HEK293 (cell line): ENCODE measurements around the gene CCNY.

Experiments
- ZBTB1 ChIP-seq: fragments of 450-650 bp; formaldehyde crosslinking; IDR thresholded peaks from 2 replicates; pipeline ENCODE4 v1.5.1; 2016; ENCODE audit warnings: missing biosample characterization, missing genetic modification characterization
- ZEB2 ChIP-seq: fragments of 450-650 bp; formaldehyde crosslinking; IDR thresholded peaks from 2 replicates; pipeline ENCODE4 v1.5.1; 2016; ENCODE audit warnings: missing biosample characterization, missing genetic modification characterization
- ZNF133 ChIP-seq: fragments of 450-650 bp; formaldehyde crosslinking; IDR thresholded peaks from 2 replicates; pipeline ENCODE4 v1.5.1; 2016; ENCODE audit warnings: missing biosample characterization, missing genetic modification characterization
- ZNF223 ChIP-seq: fragments of 450-650 bp; formaldehyde crosslinking; IDR thresholded peaks from 2 replicates; pipeline ENCODE4 v1.5.1; 2016; ENCODE audit warnings: missing biosample characterization, missing genetic modification characterization
- ZNF248 ChIP-seq: fragments of 450-650 bp; formaldehyde crosslinking; IDR thresholded peaks from 2 replicates; pipeline ENCODE4 v1.5.1; 2017; ENCODE audit warnings: missing biosample characterization, missing genetic modification characterization
- ZNF596 ChIP-seq: fragments of 450-650 bp; IDR thresholded peaks from 2 replicates; pipeline ENCODE4 v1.5.0; 2018; ENCODE audit warnings: missing biosample characterization, mild to moderate bottlenecking, missing genetic modification characterization, moderate library complexity
- ZNF707 ChIP-seq: fragments of 450-650 bp; formaldehyde crosslinking; IDR thresholded peaks from 2 replicates; pipeline ENCODE4 v1.5.1; 2016; ENCODE audit warnings: missing biosample characterization, missing genetic modification characterization
- ZNF792 ChIP-seq: fragments of 450-650 bp; formaldehyde crosslinking; IDR thresholded peaks from 2 replicates; pipeline ENCODE4 v1.5.1; 2016; ENCODE audit warnings: missing biosample characterization, missing genetic modification characterization
- TF ChIP-seq, protein P1 (sequence below): fragments of 450-650 bp; formaldehyde crosslinking; IDR thresholded peaks from 2 replicates; pipeline ENCODE4 v1.5.1; 2016; ENCODE audit warnings: missing biosample characterization, missing genetic modification characterization
- TF ChIP-seq, protein P2 (sequence below): fragments of 450-650 bp; formaldehyde crosslinking; IDR thresholded peaks from 2 replicates; pipeline ENCODE4; 2016; ENCODE audit warnings: missing biosample characterization, missing genetic modification characterization
- TF ChIP-seq, protein P3 (sequence below): fragments of 450-650 bp; formaldehyde crosslinking; IDR thresholded peaks from 2 replicates; pipeline ENCODE4 v1.5.1; 2016; ENCODE audit warnings: missing biosample characterization, missing genetic modification characterization

DNA sequence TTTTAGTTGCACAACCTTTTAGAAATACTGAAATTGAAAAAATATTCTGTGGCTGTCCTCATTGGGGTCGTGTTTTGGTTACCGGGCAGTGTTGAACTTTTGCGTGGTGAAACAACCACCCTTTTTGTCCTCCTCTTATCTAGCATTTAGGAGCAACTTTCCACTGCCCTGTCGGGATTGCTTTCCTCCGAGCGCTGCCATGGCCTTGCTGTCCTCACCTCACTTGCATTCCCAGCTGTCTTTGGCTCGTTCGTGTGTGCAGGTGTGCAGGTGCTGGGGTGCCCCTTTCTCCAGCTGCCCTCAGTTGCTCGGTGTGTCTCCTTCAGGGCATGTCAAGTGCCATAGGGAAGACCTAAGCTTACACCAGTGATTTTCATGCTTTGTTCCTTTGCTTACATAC, 151.9 kb downstream of the CCNY start:
- no peak for TF ChIP-seq ZBTB1 (tag by site-specific recombination)
- TF ChIP-seq, protein P1, sequence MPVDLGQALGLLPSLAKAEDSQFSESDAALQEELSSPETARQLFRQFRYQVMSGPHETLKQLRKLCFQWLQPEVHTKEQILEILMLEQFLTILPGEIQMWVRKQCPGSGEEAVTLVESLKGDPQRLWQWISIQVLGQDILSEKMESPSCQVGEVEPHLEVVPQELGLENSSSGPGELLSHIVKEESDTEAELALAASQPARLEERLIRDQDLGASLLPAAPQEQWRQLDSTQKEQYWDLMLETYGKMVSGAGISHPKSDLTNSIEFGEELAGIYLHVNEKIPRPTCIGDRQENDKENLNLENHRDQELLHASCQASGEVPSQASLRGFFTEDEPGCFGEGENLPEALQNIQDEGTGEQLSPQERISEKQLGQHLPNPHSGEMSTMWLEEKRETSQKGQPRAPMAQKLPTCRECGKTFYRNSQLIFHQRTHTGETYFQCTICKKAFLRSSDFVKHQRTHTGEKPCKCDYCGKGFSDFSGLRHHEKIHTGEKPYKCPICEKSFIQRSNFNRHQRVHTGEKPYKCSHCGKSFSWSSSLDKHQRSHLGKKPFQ (tag by site-specific recombination): no peak
- TF ChIP-seq, protein P2, sequence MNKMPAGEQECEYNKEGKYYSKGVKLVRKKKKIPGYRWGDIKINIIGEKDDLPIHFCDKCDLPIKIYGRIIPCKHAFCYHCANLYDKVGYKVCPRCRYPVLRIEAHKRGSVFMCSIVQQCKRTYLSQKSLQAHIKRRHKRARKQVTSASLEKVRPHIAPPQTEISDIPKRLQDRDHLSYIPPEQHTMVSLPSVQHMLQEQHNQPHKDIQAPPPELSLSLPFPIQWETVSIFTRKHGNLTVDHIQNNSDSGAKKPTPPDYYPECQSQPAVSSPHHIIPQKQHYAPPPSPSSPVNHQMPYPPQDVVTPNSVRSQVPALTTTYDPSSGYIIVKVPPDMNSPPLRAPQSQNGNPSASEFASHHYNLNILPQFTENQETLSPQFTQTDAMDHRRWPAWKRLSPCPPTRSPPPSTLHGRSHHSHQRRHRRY (tag by site-specific recombination): no peak
- TF ChIP-seq, protein P3, sequence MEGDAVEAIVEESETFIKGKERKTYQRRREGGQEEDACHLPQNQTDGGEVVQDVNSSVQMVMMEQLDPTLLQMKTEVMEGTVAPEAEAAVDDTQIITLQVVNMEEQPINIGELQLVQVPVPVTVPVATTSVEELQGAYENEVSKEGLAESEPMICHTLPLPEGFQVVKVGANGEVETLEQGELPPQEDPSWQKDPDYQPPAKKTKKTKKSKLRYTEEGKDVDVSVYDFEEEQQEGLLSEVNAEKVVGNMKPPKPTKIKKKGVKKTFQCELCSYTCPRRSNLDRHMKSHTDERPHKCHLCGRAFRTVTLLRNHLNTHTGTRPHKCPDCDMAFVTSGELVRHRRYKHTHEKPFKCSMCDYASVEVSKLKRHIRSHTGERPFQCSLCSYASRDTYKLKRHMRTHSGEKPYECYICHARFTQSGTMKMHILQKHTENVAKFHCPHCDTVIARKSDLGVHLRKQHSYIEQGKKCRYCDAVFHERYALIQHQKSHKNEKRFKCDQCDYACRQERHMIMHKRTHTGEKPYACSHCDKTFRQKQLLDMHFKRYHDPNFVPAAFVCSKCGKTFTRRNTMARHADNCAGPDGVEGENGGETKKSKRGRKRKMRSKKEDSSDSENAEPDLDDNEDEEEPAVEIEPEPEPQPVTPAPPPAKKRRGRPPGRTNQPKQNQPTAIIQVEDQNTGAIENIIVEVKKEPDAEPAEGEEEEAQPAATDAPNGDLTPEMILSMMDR: no peak
- no peak for TF ChIP-seq ZNF223 (tag by site-specific recombination)
- no peak for TF ChIP-seq ZNF248
- no peak for TF ChIP-seq ZNF707 (tag by site-specific recombination)
- TF ChIP-seq ZNF596 (tag by site-specific recombination): no peak
- TF ChIP-seq ZNF792 (tag by site-specific recombination): no peak
- no peak for TF ChIP-seq ZEB2 (tag by site-specific recombination)
- TF ChIP-seq ZNF133 (tag by site-specific recombination): no peak
